Lower leg skin (tissue), 3 donors: ENCODE measurements around the gene CEACAM18.

Source experiments
- POLR2A ChIP-seq, 2 donors: fragments of 450-650 bp; IDR thresholded peaks; one replicate each; pipeline ENCODE4 v1.6.1; 2016 to 2017; ENCODE audit warnings: antibody characterized with exemption in 2 of 2, mild to moderate bottlenecking in 1 of 2, moderate library complexity in 1 of 2
- TF ChIP-seq, protein P1 (sequence below), 3 donors: fragments of 450-650 bp; IDR thresholded peaks; one replicate each; pipeline ENCODE4 v1.5.1; 2016; ENCODE audit warnings: antibody characterized with exemption in 3 of 3, mild to moderate bottlenecking in 3 of 3, moderate library complexity in 2 of 3

DNA sequence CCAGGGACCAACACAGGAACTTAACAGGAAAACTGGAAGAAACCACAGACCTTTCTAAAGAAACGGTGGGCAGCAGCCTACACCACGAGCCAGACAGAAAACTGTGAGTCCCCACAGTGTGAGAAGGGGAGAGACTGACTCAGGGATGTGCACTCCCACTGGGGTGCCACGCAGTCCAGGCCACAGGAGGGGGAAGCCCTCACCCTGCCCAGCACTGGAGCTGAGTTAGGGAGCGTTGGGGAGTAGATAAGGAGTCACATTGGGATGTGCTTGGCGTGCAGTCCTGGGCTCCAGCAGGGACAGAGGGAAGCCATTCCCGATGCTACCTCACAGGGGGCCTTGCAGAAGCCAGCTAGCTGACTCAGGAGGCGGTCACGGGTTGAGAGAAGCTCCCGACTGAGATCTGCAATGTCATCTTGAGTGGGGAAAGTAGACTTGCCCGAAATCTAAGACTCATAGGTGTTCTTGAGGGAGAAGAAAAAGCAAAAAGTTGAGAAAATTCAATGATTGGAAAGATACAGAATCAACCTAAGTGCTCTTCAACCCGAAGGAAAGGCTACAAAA, 37.4 kb upstream of the CEACAM18 start:
- TF ChIP-seq, protein P1, sequence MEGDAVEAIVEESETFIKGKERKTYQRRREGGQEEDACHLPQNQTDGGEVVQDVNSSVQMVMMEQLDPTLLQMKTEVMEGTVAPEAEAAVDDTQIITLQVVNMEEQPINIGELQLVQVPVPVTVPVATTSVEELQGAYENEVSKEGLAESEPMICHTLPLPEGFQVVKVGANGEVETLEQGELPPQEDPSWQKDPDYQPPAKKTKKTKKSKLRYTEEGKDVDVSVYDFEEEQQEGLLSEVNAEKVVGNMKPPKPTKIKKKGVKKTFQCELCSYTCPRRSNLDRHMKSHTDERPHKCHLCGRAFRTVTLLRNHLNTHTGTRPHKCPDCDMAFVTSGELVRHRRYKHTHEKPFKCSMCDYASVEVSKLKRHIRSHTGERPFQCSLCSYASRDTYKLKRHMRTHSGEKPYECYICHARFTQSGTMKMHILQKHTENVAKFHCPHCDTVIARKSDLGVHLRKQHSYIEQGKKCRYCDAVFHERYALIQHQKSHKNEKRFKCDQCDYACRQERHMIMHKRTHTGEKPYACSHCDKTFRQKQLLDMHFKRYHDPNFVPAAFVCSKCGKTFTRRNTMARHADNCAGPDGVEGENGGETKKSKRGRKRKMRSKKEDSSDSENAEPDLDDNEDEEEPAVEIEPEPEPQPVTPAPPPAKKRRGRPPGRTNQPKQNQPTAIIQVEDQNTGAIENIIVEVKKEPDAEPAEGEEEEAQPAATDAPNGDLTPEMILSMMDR (IDR thresholded peaks at IDR 0.05) = no peak
- no peak for TF ChIP-seq POLR2A (IDR thresholded peaks at IDR 0.05)
